Measurements from ENCODE around the gene GTPBP3.

The GTPBP3 gene

GRCh38 chr19:17302391-17303166, 34.8 kb upstream of the GTPBP3 start:
- H3K4me3 ChIP-seq (ENCODE audit: insufficient read depth, low read depth, low read length, poor library complexity, severe bottlenecking) = peak overlapping the region; percentile 95
- H3K9me3 ChIP-seq (ENCODE audit: control insufficient read depth, low read length) = no peaks in the 10 kb centered on the region
- peak overlapping the region; percentile 74 for H3K27ac ChIP-seq (ENCODE audit: insufficient read depth, low read length, poor library complexity, severe bottlenecking)
- H3K36me3 ChIP-seq (ENCODE audit: control insufficient read depth, insufficient read depth, low read length) = no peaks in the 10 kb centered on the region
- no peaks in the 10 kb centered on the region for H3K27me3 ChIP-seq (replicated peaks; ENCODE audit: control insufficient read depth, insufficient read depth, low read length, poor library complexity, severe bottlenecking)
- H3K4me1 ChIP-seq (ENCODE audit: control insufficient read depth, insufficient read depth, low read length, poor library complexity, severe bottlenecking) = peaks cover 31% of the 10 kb centered on the region
- DNase-seq = no peak

DNA sequence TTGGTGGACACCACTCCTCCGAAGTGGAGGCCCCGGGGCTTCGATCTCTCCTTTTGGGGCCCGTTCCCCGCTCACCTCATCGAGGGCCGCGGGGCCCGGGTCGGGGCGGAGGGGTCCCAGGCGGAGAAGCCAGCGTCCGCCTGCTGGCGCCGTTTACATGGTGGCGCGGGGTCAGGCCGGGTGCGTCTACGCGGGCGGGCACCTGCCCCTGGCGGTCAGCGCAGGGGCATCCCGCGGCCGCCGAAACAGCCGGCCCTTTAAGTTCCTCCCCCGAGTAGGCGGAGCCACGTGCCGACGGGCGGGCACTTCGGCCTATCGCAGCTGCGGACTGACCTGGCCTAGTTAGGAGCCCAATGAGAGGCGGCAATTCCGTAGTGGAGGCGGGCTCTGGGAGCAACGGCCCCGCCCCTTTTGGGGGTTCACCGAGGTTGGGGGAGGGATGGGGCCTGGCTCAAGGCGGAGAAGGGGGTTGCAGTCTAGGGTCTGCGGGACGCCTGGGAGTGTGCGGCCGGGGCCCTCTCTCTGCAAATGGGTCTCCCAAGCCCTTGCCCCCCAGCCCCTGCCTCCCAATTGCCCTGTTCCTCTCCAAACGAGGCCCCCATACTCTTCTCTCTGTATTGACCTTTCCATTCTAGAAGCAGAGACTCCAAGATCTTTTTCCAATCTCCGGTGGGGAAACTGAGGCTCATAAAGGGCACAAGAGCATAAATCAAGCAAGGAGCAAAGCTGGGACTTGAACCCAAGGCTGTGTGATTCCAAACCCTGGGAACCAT, 34.0 kb upstream of the GTPBP3 start, which contains the start of gene ABHD8:
TSS of gene ABHD8 (minus strand) at position 259 of the 773 bp plus-strand sequence. CDS start 1,809 bp downstream, outside the sequence.
- DNase-seq = peak; percentile 84 to 92 (median 86)
- Histone ChIP-seq H3K9me3 (ENCODE audit: control insufficient read depth, low read length) (no peaks in the 10 kb centered on the region), H3K27me3 (replicated peaks; ENCODE audit: control insufficient read depth, insufficient read depth, low read length, poor library complexity, severe bottlenecking) (no peaks in the 10 kb centered on the region), H3K4me3 (ENCODE audit: insufficient read depth, low read depth, low read length, poor library complexity, severe bottlenecking) (peak within 1 kb of the TSS; percentile 95), H3K36me3 (ENCODE audit: control insufficient read depth, insufficient read depth, low read length) (no peaks in the 10 kb centered on the region), H3K4me1 (ENCODE audit: control insufficient read depth, insufficient read depth, low read length, poor library complexity, severe bottlenecking) (peaks cover 31% of the 10 kb centered on the region), H3K27ac (ENCODE audit: insufficient read depth, low read length, poor library complexity, severe bottlenecking) (peak within 1 kb of the TSS; percentile 74)

- H3K27ac ChIP-seq (ENCODE audit: insufficient read depth, low read length, poor library complexity, severe bottlenecking) = no peak overlapping the region
- peaks cover 31% of the 10 kb centered on the region for H3K4me1 ChIP-seq (ENCODE audit: control insufficient read depth, insufficient read depth, low read length, poor library complexity, severe bottlenecking)
- H3K27me3 ChIP-seq (replicated peaks; ENCODE audit: control insufficient read depth, insufficient read depth, low read length, poor library complexity, severe bottlenecking) = no peaks in the 10 kb centered on the region
- H3K9me3 ChIP-seq (ENCODE audit: control insufficient read depth, low read length) = no peaks in the 10 kb centered on the region
- H3K36me3 ChIP-seq (ENCODE audit: control insufficient read depth, insufficient read depth, low read length) = no peaks in the 10 kb centered on the region
- no peak overlapping the region for H3K4me3 ChIP-seq (ENCODE audit: insufficient read depth, low read depth, low read length, poor library complexity, severe bottlenecking)
- no peak for DNase-seq
Measured at GRCh38 chr19:17303940-17304267, 33.4 kb upstream of the GTPBP3 start.

GRCh38 chr19:17304386-17305215, 32.8 kb upstream of the GTPBP3 start:
- no peaks in the 10 kb centered on the region for H3K27me3 ChIP-seq (replicated peaks; ENCODE audit: control insufficient read depth, insufficient read depth, low read length, poor library complexity, severe bottlenecking)
- no peaks in the 10 kb centered on the region for H3K36me3 ChIP-seq (ENCODE audit: control insufficient read depth, insufficient read depth, low read length)
- no peak for DNase-seq
- peaks cover 31% of the 10 kb centered on the region for H3K4me1 ChIP-seq (ENCODE audit: control insufficient read depth, insufficient read depth, low read length, poor library complexity, severe bottlenecking)
- peak overlapping the region; percentile 19 for H3K27ac ChIP-seq (ENCODE audit: insufficient read depth, low read length, poor library complexity, severe bottlenecking)
- no peaks in the 10 kb centered on the region for H3K9me3 ChIP-seq (ENCODE audit: control insufficient read depth, low read length)
- H3K4me3 ChIP-seq (ENCODE audit: insufficient read depth, low read depth, low read length, poor library complexity, severe bottlenecking) = peak overlapping the region; percentile 7

- no peak for DNase-seq
- Histone ChIP-seq H3K4me1 (ENCODE audit: control insufficient read depth, insufficient read depth, low read length, poor library complexity, severe bottlenecking) (peaks cover 35% of the 10 kb centered on the region), H3K27me3 (replicated peaks; ENCODE audit: control insufficient read depth, insufficient read depth, low read length, poor library complexity, severe bottlenecking) (no peaks in the 10 kb centered on the region), H3K36me3 (ENCODE audit: control insufficient read depth, insufficient read depth, low read length) (no peaks in the 10 kb centered on the region), H3K4me3 (ENCODE audit: insufficient read depth, low read depth, low read length, poor library complexity, severe bottlenecking) (peak overlapping the region; percentile 7), H3K9me3 (ENCODE audit: control insufficient read depth, low read length) (no peaks in the 10 kb centered on the region), H3K27ac (ENCODE audit: insufficient read depth, low read length, poor library complexity, severe bottlenecking) (peak overlapping the region; percentile 19)
Measured at GRCh38 chr19:17305216-17305516, 32.2 kb upstream of the GTPBP3 start.

GRCh38 chr19:17305517-17306284, 31.7 kb upstream of the GTPBP3 start, which contains the start of gene MRPL34:
Gene MRPL34, plus strand, starts transcription at chr19:17305872. Its CDS starts 21 bp downstream, at chr19:17305893.
- Histone ChIP-seq H3K9me3 (ENCODE audit: control insufficient read depth, low read length) (no peaks in the 10 kb centered on the region), H3K27me3 (replicated peaks; ENCODE audit: control insufficient read depth, insufficient read depth, low read length, poor library complexity, severe bottlenecking) (no peaks in the 10 kb centered on the region), H3K4me3 (ENCODE audit: insufficient read depth, low read depth, low read length, poor library complexity, severe bottlenecking) (peak within 1 kb of the TSS; percentile 60), H3K27ac (ENCODE audit: insufficient read depth, low read length, poor library complexity, severe bottlenecking) (peak within 1 kb of the TSS; percentile 69), H3K36me3 (ENCODE audit: control insufficient read depth, insufficient read depth, low read length) (no peaks in the 10 kb centered on the region), H3K4me1 (ENCODE audit: control insufficient read depth, insufficient read depth, low read length, poor library complexity, severe bottlenecking) (peaks cover 40% of the 10 kb centered on the region)
- peak; percentile 91 to 96 (median 95) for DNase-seq

DNA sequence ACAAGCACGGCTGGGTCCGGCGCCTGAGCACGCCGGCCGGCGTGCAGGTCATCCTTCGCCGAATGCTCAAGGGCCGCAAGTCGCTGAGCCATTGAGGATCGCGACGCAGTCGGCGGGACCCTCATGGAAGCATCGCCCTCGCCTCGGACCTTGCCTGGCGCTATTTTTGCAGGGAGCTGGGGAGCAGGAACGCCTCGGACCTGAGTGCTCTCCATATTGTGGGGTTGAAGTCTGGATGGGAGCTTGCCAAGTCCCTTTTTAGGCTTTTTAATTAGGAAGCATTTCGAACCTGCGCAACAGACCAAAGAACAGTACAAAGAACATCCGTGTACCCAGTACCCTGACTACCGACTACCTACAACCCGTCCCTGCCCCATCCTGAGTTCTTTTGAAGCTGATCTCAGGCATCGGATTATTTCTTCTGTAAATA, 31.1 kb upstream of the GTPBP3 start:
- Histone ChIP-seq H3K36me3 (ENCODE audit: control insufficient read depth, insufficient read depth, low read length) (no peaks in the 10 kb centered on the region), H3K27ac (ENCODE audit: insufficient read depth, low read length, poor library complexity, severe bottlenecking) (peak overlapping the region; percentile 69), H3K9me3 (ENCODE audit: control insufficient read depth, low read length) (no peaks in the 10 kb centered on the region), H3K4me3 (ENCODE audit: insufficient read depth, low read depth, low read length, poor library complexity, severe bottlenecking) (peak overlapping the region; percentile 60), H3K4me1 (ENCODE audit: control insufficient read depth, insufficient read depth, low read length, poor library complexity, severe bottlenecking) (peaks cover 43% of the 10 kb centered on the region), H3K27me3 (replicated peaks; ENCODE audit: control insufficient read depth, insufficient read depth, low read length, poor library complexity, severe bottlenecking) (no peaks in the 10 kb centered on the region)
- no peak for DNase-seq

DNA sequence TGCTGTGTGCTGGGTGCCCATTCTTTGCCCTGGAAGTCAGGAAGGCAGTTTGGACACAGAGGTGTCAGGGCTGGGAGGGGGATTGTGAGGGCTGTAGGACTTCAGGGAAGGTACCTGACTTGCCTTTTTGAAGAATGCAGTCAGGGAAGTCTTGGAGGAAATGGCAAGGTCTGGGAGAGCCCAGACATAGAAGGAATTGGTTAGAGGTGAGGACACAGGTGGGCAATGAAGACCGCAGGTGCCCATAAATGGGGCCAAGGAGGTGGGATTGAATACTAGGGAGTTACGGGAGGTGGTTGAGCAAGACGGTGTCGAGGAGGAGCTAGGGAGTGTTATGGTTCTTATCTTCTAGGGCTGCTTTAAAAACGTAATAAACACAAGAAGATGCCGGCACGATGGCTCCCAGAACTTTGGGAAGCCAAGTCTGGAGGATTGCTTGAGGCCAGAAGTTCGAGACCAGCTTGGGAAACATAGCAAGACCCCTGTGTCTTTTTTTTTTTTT, 29.4 kb upstream of the GTPBP3 start:
- no peak overlapping the region for H3K27ac ChIP-seq (ENCODE audit: insufficient read depth, low read length, poor library complexity, severe bottlenecking)
- no peak for DNase-seq
- peaks cover 35% of the 10 kb centered on the region for H3K4me1 ChIP-seq (ENCODE audit: control insufficient read depth, insufficient read depth, low read length, poor library complexity, severe bottlenecking)
- no peak overlapping the region for H3K4me3 ChIP-seq (ENCODE audit: insufficient read depth, low read depth, low read length, poor library complexity, severe bottlenecking)
- peaks cover 8% of the 10 kb centered on the region for H3K36me3 ChIP-seq (ENCODE audit: control insufficient read depth, insufficient read depth, low read length)
- H3K9me3 ChIP-seq (ENCODE audit: control insufficient read depth, low read length) = no peaks in the 10 kb centered on the region
- no peaks in the 10 kb centered on the region for H3K27me3 ChIP-seq (replicated peaks; ENCODE audit: control insufficient read depth, insufficient read depth, low read length, poor library complexity, severe bottlenecking)
